H54 (cell line): ENCODE results near the gene TRPM3.
"Not testable (repeated sequence)": the region's sequence is repeated elsewhere in the genome, so short reads cannot be mapped to it uniquely, and the experiment has no call there.

Experiments used
- DNase-seq: peaks from one replicate; pipeline ENCODE4 v3.0.0; 2011; ENCODE audit warnings: low spot score, mixed read lengths; ENCODE audit not compliant: insufficient read length
- FAIRE-seq: peaks from 3 replicates; lab custom pipeline; 2011; peaks lifted over from hg19 to GRCh38; lab: Jason Lieb, UNC
- POLR2A ChIP-seq: IDR thresholded peaks from 2 replicates; pipeline ENCODE4 v1.6.1; 2011; ENCODE audit warnings: low read depth, mild to moderate bottlenecking, low read length

Gene TRPM3

DNA sequence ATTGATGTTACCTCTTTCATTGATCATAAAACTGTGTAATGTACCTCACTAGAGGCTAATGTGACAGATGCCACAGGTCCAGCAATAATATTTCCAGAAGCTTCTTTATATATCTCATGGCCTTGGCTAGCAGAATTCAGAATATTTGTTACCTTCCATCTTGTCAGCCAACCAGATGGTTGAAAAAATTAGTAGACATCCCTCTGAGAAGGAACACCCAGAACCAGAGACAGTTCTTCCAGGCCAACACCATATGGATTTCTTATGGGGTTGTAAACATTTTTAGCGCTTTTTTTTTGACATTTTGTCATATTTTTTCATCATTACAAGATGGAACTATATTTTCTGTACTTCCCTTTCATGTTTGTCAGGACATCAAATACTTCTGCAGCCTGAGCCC is 428.2 kb downstream of the TRPM3 start:
- DNase-seq (no peak), FAIRE-seq (no peak)
- TF ChIP-seq POLR2A: no peak

GRCh38 chr9:70692431-70692830 is 429.0 kb downstream of the TRPM3 start:
- FAIRE-seq (no peak), DNase-seq (no peak)
- TF ChIP-seq POLR2A: no peak

DNA sequence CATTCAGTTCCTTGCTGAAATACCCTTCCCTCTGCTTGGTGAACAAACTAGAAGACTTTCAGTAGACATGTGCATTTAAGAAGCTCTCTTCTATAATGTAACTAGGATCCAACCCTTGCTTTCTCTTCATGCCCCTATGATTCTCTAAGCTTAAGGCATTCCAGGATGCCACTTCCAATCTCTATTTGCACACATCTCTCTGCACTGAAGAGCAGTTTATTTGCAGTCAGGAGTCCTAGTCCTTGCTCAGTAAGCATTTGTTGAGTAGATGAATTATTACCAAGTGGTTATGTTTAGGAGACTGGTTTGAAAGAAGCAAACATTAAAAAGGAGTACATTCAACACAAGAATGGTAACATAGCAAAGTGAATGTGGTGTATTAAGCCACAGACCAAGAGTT is 432.7 kb downstream of the TRPM3 start:
- DNase-seq (no peak), FAIRE-seq (peak; percentile 30)
- no peak for TF ChIP-seq POLR2A

- DNase-seq (no peak), FAIRE-seq (no peak)
- TF ChIP-seq POLR2A: no peak
Measured at GRCh38 chr9:70683841-70684240, 437.6 kb downstream of the TRPM3 start.

DNA sequence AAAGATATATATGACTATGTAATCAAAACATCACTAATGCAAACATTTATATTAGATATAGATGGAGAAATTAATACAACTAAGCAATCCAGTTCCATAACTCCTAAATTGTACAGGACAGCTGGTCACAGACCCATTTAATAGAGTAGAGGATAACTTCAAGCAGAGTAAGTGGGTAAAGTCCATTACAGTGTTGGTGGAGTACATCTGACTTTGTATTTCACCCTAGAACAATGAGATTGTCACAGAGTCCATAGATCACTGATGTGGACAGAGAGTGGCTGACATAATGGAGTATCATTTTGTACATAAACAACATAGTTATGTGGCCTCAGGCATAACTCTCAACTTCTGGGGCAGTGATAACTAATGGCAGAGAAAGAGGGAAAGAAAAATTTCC is 439.1 kb downstream of the TRPM3 start:
- no peak for TF ChIP-seq POLR2A
- FAIRE-seq: no peak
- DNase-seq: no peak

DNA sequence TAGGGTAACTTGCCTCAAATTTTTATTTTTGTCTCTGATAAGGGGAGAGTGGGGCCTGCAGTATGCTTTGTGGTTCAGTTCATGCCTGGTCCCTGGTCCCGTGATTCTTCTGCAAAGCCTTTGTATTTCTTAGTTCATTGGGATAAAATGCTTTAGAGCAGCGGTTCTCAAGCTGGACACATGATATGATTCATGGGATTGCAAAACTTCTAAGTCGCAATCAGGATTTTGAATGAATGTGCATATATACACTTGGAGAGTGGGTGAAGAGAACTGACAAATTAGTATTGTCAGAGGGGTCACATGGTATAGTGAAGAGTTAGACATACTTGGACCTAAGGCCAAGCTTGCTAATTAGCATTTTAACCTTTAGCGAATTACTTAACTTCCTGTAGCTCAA is 441.6 kb downstream of the TRPM3 start:
- FAIRE-seq (peak; percentile 64), DNase-seq (no peak)
- TF ChIP-seq POLR2A: no peak

DNA sequence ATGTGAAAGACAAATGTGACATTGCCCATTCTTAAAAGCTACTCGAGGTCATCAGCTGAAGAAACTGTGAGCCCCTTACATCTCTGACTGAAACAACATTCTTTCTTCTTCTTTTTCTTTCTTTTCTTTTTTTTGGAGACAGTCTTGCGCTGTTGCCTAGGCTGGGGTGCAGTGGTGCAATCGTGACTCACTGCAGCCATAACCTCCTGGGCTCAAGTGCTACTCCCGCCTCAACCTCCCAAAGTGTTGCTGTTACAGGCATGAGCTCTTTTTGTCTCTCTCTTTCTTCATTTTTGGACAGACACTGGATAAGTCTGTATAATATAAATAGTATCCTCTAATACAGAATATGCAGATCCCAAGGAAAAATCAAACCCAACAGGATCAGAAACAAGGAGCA is 443.3 kb downstream of the TRPM3 start:
- FAIRE-seq (no peak), DNase-seq (no peak)
- no peak for TF ChIP-seq POLR2A

DNA sequence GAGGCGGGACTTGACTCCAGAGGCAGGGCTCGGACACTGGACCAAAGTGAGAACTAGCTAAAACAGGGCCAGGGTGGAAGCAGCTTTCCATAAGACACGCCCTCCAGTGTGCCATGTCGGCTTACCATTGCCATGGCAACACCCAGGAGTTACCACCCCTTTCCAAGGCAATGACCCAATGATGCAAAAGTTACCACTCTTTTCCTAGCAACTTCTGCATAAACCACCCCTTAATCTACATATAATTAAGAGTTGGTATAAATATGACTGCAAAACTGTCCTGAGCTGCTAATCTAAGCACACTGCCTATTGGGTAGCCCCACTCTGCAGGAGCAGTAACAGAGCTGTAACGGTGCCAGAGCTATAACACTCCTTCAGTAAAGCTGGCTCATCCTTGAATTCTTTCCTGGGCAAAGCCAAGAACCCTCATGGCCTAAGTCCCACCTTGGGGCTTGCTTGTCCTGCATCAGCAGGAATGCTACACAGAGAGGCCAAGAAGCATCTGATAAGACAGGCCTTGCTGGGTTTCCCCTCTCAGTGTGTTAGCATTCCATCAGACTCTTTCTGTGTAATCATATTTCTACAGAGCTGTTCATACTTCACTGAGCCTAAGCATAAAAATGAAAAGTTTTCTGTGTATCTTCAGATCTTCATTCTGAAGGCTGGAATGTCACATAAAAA is 444.2 kb downstream of the TRPM3 start:
- FAIRE-seq (no peak), DNase-seq (no peak)
- no peak for TF ChIP-seq POLR2A

DNA sequence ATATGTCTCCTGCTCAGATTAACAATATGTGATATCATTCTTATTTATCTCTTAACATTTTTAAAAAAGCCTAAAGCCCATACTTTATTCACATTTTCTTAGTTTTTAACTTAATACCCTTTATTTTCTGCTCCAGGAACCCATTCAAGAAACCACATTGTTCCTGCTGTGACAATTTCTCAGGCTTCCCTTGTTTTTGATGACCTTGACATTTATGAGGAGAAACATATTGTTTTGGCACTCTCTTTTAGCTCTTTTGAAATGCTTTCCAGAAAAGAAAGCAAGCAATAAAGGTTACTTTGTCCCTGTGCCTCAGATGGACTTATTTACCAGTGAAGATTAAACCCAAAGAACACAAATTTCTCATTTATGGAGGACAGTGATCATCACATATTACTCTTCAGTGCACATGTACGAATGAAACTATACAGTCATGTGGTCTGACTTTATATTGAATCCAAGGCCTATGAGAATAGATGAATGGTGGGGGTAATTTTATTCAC is 445.5 kb downstream of the TRPM3 start:
- FAIRE-seq (no peak), DNase-seq (no peak)
- no peak for TF ChIP-seq POLR2A

GRCh38 chr9:70673844-70674243 is 447.6 kb downstream of the TRPM3 start:
- TF ChIP-seq POLR2A: no peak
- FAIRE-seq (no peak), DNase-seq (no peak)

GRCh38 chr9:70672161-70672649 is 449.2 kb downstream of the TRPM3 start:
- TF ChIP-seq POLR2A: no peak
- FAIRE-seq (no peak), DNase-seq (no peak)

- TF ChIP-seq POLR2A: no peak
- DNase-seq (no peak), FAIRE-seq (no peak)
Measured at GRCh38 chr9:70668751-70669150, 452.7 kb downstream of the TRPM3 start.

DNA sequence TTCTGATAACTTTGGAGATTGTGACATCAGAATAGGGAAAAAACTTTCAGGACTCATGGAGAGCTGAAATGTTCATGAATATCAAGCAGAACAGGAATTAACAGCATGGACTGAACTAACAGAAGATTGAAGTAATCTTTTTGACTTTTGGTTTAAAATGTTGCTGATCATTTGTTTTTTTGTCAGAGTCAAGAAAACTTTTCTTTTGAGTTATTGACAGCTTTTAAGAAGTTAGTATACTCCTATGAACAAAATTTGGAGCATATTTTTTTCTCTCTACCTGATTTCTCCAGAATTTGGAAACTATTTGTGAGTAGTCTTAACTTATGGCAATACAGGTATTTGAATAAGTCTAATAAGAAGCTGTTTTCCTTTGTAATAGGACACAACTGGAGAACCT is 462.7 kb downstream of the TRPM3 start:
- FAIRE-seq (peak; percentile 33), DNase-seq (no peak)
- no peak for TF ChIP-seq POLR2A

- no peak for TF ChIP-seq POLR2A
- DNase-seq (no peak), FAIRE-seq (no peak)
Measured at GRCh38 chr9:70656281-70656680, 465.1 kb downstream of the TRPM3 start.

GRCh38 chr9:70654144-70654543 is 467.3 kb downstream of the TRPM3 start:
- TF ChIP-seq POLR2A: no peak
- DNase-seq (no peak), FAIRE-seq (no peak)

- DNase-seq, FAIRE-seq: not testable (repeated sequence)
Measured at GRCh38 chr9:70644627-70645026, 476.8 kb downstream of the TRPM3 start.
